Fibroblast of lung (primary cell): ENCODE data around the gene PCSK5. TPM values are rescaled to one million over a fixed set of nuclear protein-coding genes. Genes with fewer than 3 reads are reported as not detected.
A peak's percentile ranks its signal among the peaks of the same experiment; 100 is the strongest.

Experiments
- DNase-seq, 2 donors: peaks; one replicate each; pipeline versions ENCODE4 v3.0.0 to v3.0.0-alpha.2; 2010; ENCODE audit warnings: low read depth in 2 of 2
- H2AFZ ChIP-seq: 2 replicates; pipeline ENCODE4 v1.5.1; 2012; ENCODE audit warnings: low read length, control low read depth, inconsistent platforms
- H3K27ac ChIP-seq: 2 replicates; pipeline ENCODE4 v1.5.1; 2011; ENCODE audit warnings: low read length, control low read depth; ENCODE audit not compliant: insufficient read depth
- H3K27me3 ChIP-seq: 2 replicates; pipeline ENCODE4 v1.5.1; 2011; ENCODE audit warnings: mild to moderate bottlenecking, low read length; ENCODE audit not compliant: control insufficient read depth, insufficient read depth
- H3K36me3 ChIP-seq: 2 replicates; pipeline ENCODE4 v1.5.1; 2011; ENCODE audit warnings: low read length; ENCODE audit not compliant: control insufficient read depth, insufficient read depth
- H3K4me1 ChIP-seq: 2 replicates; pipeline ENCODE4 v1.5.1; 2011; ENCODE audit warnings: low read length; ENCODE audit not compliant: control insufficient read depth, insufficient read depth; ENCODE audit errors: extremely low read depth
- H3K4me2 ChIP-seq: 2 replicates; pipeline ENCODE4 v1.5.1; 2011; ENCODE audit warnings: low read length, control low read depth; ENCODE audit not compliant: insufficient read depth; ENCODE audit errors: extremely low read depth
- H3K4me3 ChIP-seq, 4 experiments: fragments of 200-600 bp in 1 of 4; sonication (generic) in 1 of 4; replicated peaks in 1 of 4; 2 replicates each; pipeline ENCODE4 v1.5.1; 2011 to 2016; ENCODE audit warnings: low read length in 4 of 4, low read depth in 3 of 4, mild to moderate bottlenecking in 3 of 4, control low read depth in 2 of 4, inconsistent platforms in 1 of 4, mixed read lengths in 1 of 4; ENCODE audit not compliant: insufficient read depth in 1 of 4; ENCODE audit errors: control extremely low read depth in 1 of 4
- H3K79me2 ChIP-seq: 2 replicates; pipeline ENCODE4 v1.5.1; 2012; ENCODE audit warnings: mild to moderate bottlenecking, low read length, inconsistent platforms; ENCODE audit not compliant: control insufficient read depth, insufficient read depth
- H3K9ac ChIP-seq: 2 replicates; pipeline ENCODE4 v1.5.1; 2011; ENCODE audit warnings: mild to moderate bottlenecking, low read length, control low read depth; ENCODE audit not compliant: insufficient read depth
- H3K9me3 ChIP-seq: 2 replicates; pipeline ENCODE4 v1.5.1; 2012; ENCODE audit warnings: low read depth, low read length; ENCODE audit not compliant: control insufficient read depth, insufficient read depth
- H4K20me1 ChIP-seq: 2 replicates; pipeline ENCODE4 v1.5.1; 2011; ENCODE audit warnings: low read length; ENCODE audit not compliant: control insufficient read depth, insufficient read depth; ENCODE audit errors: extremely low read depth
- CTCF ChIP-seq, 2 donors: IDR thresholded peaks in 1 of 2; conservative IDR thresholded peaks in 1 of 2; 1 replicate in 1 of 2; 2 replicates in 1 of 2; pipeline ENCODE4 v1.5.1; 2011 to 2012; ENCODE audit warnings: low read length in 2 of 2, control low read depth in 1 of 2, inconsistent platforms in 1 of 2, low read depth in 1 of 2, mild to moderate bottlenecking in 1 of 2
- EZH2 ChIP-seq: IDR thresholded peaks from 2 replicates; pipeline ENCODE4 v1.5.1; 2012; ENCODE audit warnings: low read length, control low read depth, mild to moderate bottlenecking; ENCODE audit errors: missing control alignments
- polyA plus RNA-seq, 2 donors: library from polyadenylated mRNA; depleted of rRNA in 1 of 2; stranded (reverse) in 1 of 2; unstranded in 1 of 2; fragments of >200 nt; gene quantifications; 2 replicates each; pipeline ENCODE4 v1.2.1, GENCODE V29; 2011 to 2012; ENCODE audit warnings: missing spikeins in 1 of 2
- total RNA-seq: library from RNA; depleted of rRNA; stranded (reverse); fragments of >200 nt; gene quantifications from 2 replicates; pipeline ENCODE4 v1.2.1, GENCODE V29; 2014

The PCSK5 gene
- total and polyA plus RNA-seq, 2 donors (not counting 1 experiment from before 2014, with no cell fraction given) = 3.1 to 4.8 TPM

- Histone ChIP-seq H3K79me2 (no peaks in the 10 kb centered on the region), H3K27me3 (no peaks in the 10 kb centered on the region), H3K27ac (no peak overlapping the region), H3K9ac (no peak overlapping the region), H3K4me1 (no peaks in the 10 kb centered on the region), H3K4me3 (peak overlapping the region in 1 of 4 experiments; percentile 32), H3K9me3 (no peaks in the 10 kb centered on the region), H3K4me2 (peak overlapping the region; percentile 44), H2AFZ (peak overlapping the region; percentile 4), H4K20me1 (no peaks in the 10 kb centered on the region), H3K36me3 (no peaks in the 10 kb centered on the region)
- peak in 1 of 2 donors; percentile 20 for DNase-seq
- TF ChIP-seq EZH2 (no peak), CTCF (conservative IDR thresholded peaks at IDR 0.05 in 1 of 2, IDR thresholded peaks at IDR 0.05 in 1 of 2; ENCODE audit: low read depth in 1 of 2, low read length in 2 of 2) (no peak)
These were observed 213.2 kb downstream of the PCSK5 start for GRCh38 chr9:76103531-76104315.

- Histone ChIP-seq H3K4me2 (no peak overlapping the region), H3K4me1 (no peaks in the 10 kb centered on the region), H3K9ac (no peak overlapping the region), H3K9me3 (no peaks in the 10 kb centered on the region), H3K27me3 (no peaks in the 10 kb centered on the region), H2AFZ (no peak overlapping the region), H3K79me2 (no peaks in the 10 kb centered on the region), H3K4me3 (no peak overlapping the region), H3K36me3 (no peaks in the 10 kb centered on the region), H4K20me1 (no peaks in the 10 kb centered on the region), H3K27ac (no peak overlapping the region)
- no peak for TF ChIP-seq CTCF (conservative IDR thresholded peaks at IDR 0.05 in 1 of 2, IDR thresholded peaks at IDR 0.05 in 1 of 2; ENCODE audit: low read depth in 1 of 2, low read length in 2 of 2)
- TF ChIP-seq EZH2 = no peak
- peak in 1 of 2 donors; percentile 88 for DNase-seq
These were observed 217.0 kb downstream of the PCSK5 start for GRCh38 chr9:76107482-76107881.

GRCh38 chr9:76109953-76110352, 219.5 kb downstream of the PCSK5 start:
- Histone ChIP-seq H3K79me2 (no peaks in the 10 kb centered on the region), H3K9ac (no peak overlapping the region), H3K27me3 (no peaks in the 10 kb centered on the region), H3K4me1 (no peaks in the 10 kb centered on the region), H3K4me2 (no peak overlapping the region), H3K36me3 (no peaks in the 10 kb centered on the region), H3K4me3 (no peak overlapping the region), H4K20me1 (no peaks in the 10 kb centered on the region), H3K9me3 (no peaks in the 10 kb centered on the region), H3K27ac (no peak overlapping the region), H2AFZ (no peak overlapping the region)
- TF ChIP-seq CTCF (conservative IDR thresholded peaks at IDR 0.05 in 1 of 2, IDR thresholded peaks at IDR 0.05 in 1 of 2; ENCODE audit: low read depth in 1 of 2, low read length in 2 of 2) = no peak
- no peak for TF ChIP-seq EZH2
- DNase-seq = peak in 1 of 2 donors; percentile 53
